Vagina (tissue), 2 donors: ENCODE data around the gene CDAN1. TPM values are rescaled to one million over a fixed set of nuclear protein-coding genes. Genes with fewer than 3 reads are reported as not detected.

Experiments used
- DNase-seq, 2 donors: peaks; one replicate each; pipeline ENCODE4 v3.0.0-alpha.2; 2017; ENCODE audit errors: extremely low spot score in 2 of 2
- H3K27ac ChIP-seq: fragments of 200-600 bp; sonication (generic); one replicate; pipeline ENCODE4 v1.5.1; 2019
- H3K27me3 ChIP-seq: fragments of 200-600 bp; sonication (generic); one replicate; pipeline ENCODE4 v1.5.1; 2019
- H3K36me3 ChIP-seq, 2 donors: fragments of 200-600 bp; sonication (generic); one replicate each; pipeline ENCODE4 v1.5.1; 2017 to 2019
- H3K4me1 ChIP-seq: fragments of 200-600 bp; sonication (generic); one replicate; pipeline ENCODE4 v1.5.1; 2019
- H3K4me3 ChIP-seq, 2 donors: fragments of 200-600 bp; sonication (generic); 1 replicate in 1 of 2; 2 replicates in 1 of 2; pipeline ENCODE4 v1.5.1; 2016 to 2019
- H3K9me3 ChIP-seq: fragments of 200-600 bp; sonication (generic); one replicate; pipeline ENCODE4 v1.5.1; 2019
- CTCF ChIP-seq, 3 experiments: fragments of 450-650 bp in 2 of 3; fragments of 200-600 bp in 1 of 3; sonication (generic) in 1 of 3; IDR thresholded peaks; one replicate each; pipeline ENCODE4 v1.5.1; 2017 to 2019; ENCODE audit warnings: antibody characterized with exemption in 3 of 3, mild to moderate bottlenecking in 2 of 3, moderate library complexity in 2 of 3
- POLR2A ChIP-seq, 2 donors: fragments of 450-650 bp; IDR thresholded peaks; one replicate each; pipeline ENCODE4 v1.6.1; 2017; ENCODE audit warnings: antibody characterized with exemption in 2 of 2, mild to moderate bottlenecking in 2 of 2, moderate library complexity in 2 of 2
- POLR2AphosphoS5 ChIP-seq, 2 donors: sonication (generic); formaldehyde crosslinking; IDR thresholded peaks; one replicate each; pipeline ENCODE4 v1.9.0; 2017; ENCODE audit warnings: antibody characterized with exemption in 2 of 2, mild to moderate bottlenecking in 2 of 2, low read depth in 1 of 2; ENCODE audit not compliant: insufficient read depth in 1 of 2
- intact Hi-C: fragments of 100-400 bp; cut with DNase I; formaldehyde crosslinking; loops from one replicate; pipeline ENCODE4 v1.15.1; 2023
- total RNA-seq: library from RNA; depleted of rRNA; stranded (reverse); fragments of >200 nt; gene quantifications from one replicate; pipeline ENCODE4 v1.2.3, GENCODE V29; 2016

The CDAN1 gene
- total RNA-seq, 1 donor from 2014 or later, result 10.3 TPM

DNA sequence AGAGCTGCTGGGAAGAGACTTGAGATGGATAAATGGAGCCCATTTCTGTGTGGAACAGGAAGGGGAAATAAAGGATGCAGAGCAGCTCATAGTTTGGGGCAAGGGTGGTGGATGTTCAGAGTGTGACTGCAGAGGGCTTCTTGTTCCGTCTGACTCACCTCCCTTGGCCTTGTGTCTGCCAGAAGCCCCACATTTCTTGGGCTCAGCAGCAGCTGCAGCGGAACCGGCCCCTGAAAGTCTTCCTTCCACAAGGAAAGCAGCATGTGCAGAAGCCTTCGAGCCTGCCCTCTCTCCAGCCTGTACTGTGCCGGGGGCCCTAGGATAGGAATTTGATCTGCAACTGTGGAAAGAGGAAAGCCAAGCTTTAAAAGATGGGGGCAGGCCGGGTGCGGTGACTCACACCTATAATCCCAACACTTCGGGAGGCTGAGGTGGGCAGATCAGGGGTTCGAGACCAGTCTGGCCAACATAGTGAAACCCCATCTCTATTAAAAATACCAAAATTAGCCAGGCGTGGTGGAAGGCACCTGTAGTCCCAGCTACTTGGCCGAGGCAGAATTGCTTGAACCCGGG lies 11.5 kb downstream of the CDAN1 start:
- H3K27me3 ChIP-seq, result no peaks in the 10 kb centered on the region
- no peaks in the 10 kb centered on the region for H3K9me3 ChIP-seq
- no peak for DNase-seq
- no peaks in the 10 kb centered on the region for H3K4me1 ChIP-seq
- H3K27ac ChIP-seq, result no peak overlapping the region
- TF ChIP-seq POLR2A (IDR thresholded peaks at IDR 0.05) (no peak), POLR2AphosphoS5 (IDR thresholded peaks at IDR 0.05; ENCODE audit: insufficient read depth in 1 of 2, low read depth in 1 of 2) (no peak), CTCF (IDR thresholded peaks at IDR 0.05) (no peak)
- H3K36me3 ChIP-seq, result peaks cover 0 to 71% of the 10 kb centered on the region in 2 donors
- intact Hi-C loops, result no loop called here
- H3K4me3 ChIP-seq, result no peak overlapping the region

DNA sequence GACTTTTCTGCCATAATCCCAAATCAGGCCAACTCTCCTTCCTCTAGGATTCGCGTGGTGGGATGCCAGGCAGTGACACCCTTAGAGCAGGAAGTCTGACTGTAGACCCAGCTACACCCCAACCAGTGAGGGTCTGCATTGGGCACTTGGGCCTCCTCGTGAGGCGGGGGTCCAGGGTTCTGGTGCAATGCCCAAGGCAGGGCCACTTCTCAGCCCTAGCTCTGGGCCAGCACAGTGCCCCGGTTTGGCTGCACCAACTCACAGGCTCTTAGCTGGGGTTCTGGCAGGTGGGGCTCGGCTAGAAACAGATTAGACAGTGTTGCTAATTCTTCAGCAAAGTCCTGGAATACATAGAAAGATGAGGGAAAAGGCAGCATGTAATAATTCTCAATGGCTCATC lies 12.7 kb downstream of the CDAN1 start:
- no peaks in the 10 kb centered on the region for H3K9me3 ChIP-seq
- no peak overlapping the region for H3K4me3 ChIP-seq
- no peak overlapping the region for H3K27ac ChIP-seq
- TF ChIP-seq POLR2A (IDR thresholded peaks at IDR 0.05) (no peak), CTCF (IDR thresholded peaks at IDR 0.05) (no peak), POLR2AphosphoS5 (IDR thresholded peaks at IDR 0.05; ENCODE audit: insufficient read depth in 1 of 2, low read depth in 1 of 2) (no peak)
- H3K4me1 ChIP-seq, result no peaks in the 10 kb centered on the region
- no peaks in the 10 kb centered on the region for H3K27me3 ChIP-seq
- intact Hi-C loops, result no loop called here
- H3K36me3 ChIP-seq, result peaks cover 0 to 71% of the 10 kb centered on the region in 2 donors
- DNase-seq, result no peak

GRCh38 chr15:42723068-42723467 lies 13.9 kb downstream of the CDAN1 start:
- peaks cover 0 to 66% of the 10 kb centered on the region in 2 donors for H3K36me3 ChIP-seq
- intact Hi-C loops, result no loop called here
- no peak overlapping the region for H3K4me3 ChIP-seq
- H3K27me3 ChIP-seq, result no peaks in the 10 kb centered on the region
- TF ChIP-seq POLR2A (IDR thresholded peaks at IDR 0.05) (no peak), CTCF (IDR thresholded peaks at IDR 0.05) (no peak), POLR2AphosphoS5 (IDR thresholded peaks at IDR 0.05; ENCODE audit: insufficient read depth in 1 of 2, low read depth in 1 of 2) (no peak)
- no peak for DNase-seq
- no peaks in the 10 kb centered on the region for H3K4me1 ChIP-seq
- no peak overlapping the region for H3K27ac ChIP-seq
- no peaks in the 10 kb centered on the region for H3K9me3 ChIP-seq

DNA sequence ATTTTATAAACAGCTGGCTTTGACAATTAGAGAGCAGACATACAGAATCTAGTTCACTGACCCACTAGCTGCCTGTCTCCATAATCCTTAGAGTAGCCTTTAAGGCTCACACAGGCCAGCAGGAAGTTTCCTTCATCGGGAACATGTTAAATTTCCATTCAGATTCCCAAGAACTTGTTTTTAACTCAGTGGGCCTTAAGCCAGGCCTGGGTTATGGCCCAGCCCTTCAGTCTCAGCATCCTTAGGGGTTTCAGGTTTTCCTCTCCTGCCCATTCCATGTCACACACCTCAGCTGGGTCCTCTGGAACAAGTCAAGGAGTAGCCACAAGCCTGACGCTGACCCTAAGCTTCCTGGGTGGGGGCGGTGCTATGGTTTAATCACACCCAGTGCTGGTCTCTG lies 15.0 kb downstream of the CDAN1 start:
- H3K4me1 ChIP-seq, result no peaks in the 10 kb centered on the region
- intact Hi-C loops, result no loop called here
- no peak overlapping the region for H3K4me3 ChIP-seq
- peaks cover 0 to 66% of the 10 kb centered on the region in 2 donors for H3K36me3 ChIP-seq
- no peaks in the 10 kb centered on the region for H3K9me3 ChIP-seq
- TF ChIP-seq CTCF (IDR thresholded peaks at IDR 0.05) (no peak), POLR2A (IDR thresholded peaks at IDR 0.05) (no peak), POLR2AphosphoS5 (IDR thresholded peaks at IDR 0.05; ENCODE audit: insufficient read depth in 1 of 2, low read depth in 1 of 2) (no peak)
- no peaks in the 10 kb centered on the region for H3K27me3 ChIP-seq
- H3K27ac ChIP-seq, result no peak overlapping the region
- DNase-seq, result no peak

DNA sequence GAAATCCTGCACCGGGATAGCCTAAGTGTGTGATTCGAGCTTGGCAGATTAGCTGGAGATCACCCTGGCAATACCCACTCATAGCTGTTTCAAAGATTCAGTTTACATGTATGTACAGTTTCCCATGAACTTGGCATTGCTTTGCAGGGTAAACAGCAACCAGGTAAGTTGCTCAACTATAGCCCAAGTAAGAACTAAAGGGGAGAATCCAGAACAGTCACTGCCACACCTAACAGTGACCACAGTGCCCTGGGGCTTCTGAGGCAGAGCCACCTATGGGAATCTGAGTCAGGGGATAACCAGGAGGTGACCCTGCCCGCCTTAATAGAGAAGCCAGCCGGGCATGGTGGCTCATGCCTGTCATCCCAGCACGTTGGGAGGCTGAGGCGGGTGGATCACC lies 15.9 kb downstream of the CDAN1 start:
- intact Hi-C loops, result no loop called here
- DNase-seq, result no peak
- no peak overlapping the region for H3K27ac ChIP-seq
- peaks cover 0 to 59% of the 10 kb centered on the region in 2 donors for H3K36me3 ChIP-seq
- no peaks in the 10 kb centered on the region for H3K9me3 ChIP-seq
- TF ChIP-seq POLR2AphosphoS5 (IDR thresholded peaks at IDR 0.05; ENCODE audit: insufficient read depth in 1 of 2, low read depth in 1 of 2) (peak in 1 of 2 donors; percentile 58), CTCF (IDR thresholded peaks at IDR 0.05) (no peak), POLR2A (IDR thresholded peaks at IDR 0.05) (no peak)
- H3K27me3 ChIP-seq, result no peaks in the 10 kb centered on the region
- H3K4me1 ChIP-seq, result no peaks in the 10 kb centered on the region
- H3K4me3 ChIP-seq, result no peak overlapping the region
